OCI-LY1 (cell line): ENCODE measurements around the gene ARHGDIG.
"Not testable (repeated sequence)": the region's sequence is repeated elsewhere in the genome, so short reads cannot be mapped to it uniquely, and the experiment has no call there.

Experiments used
- H2AFZ ChIP-seq: fragments of 200-600 bp; sonication (generic), shearing (Covaris generic); 2 replicates; pipeline ENCODE4 v1.6.0; 2014; ENCODE audit warnings: antibody characterized with exemption, mild to moderate bottlenecking, low read length
- H3F3A ChIP-seq: fragments of 200-600 bp; sonication (generic), shearing (Covaris generic); 2 replicates; pipeline ENCODE4 v1.6.0; 2014; ENCODE audit warnings: mild to moderate bottlenecking, antibody characterized with exemption, low read length, moderate library complexity; ENCODE audit not compliant: insufficient read depth
- H3K27ac ChIP-seq: fragments of 200-600 bp; sonication (generic); 2 replicates; pipeline ENCODE4 v1.5.1; 2014; ENCODE audit warnings: low read length, mixed run types, mild to moderate bottlenecking, low read depth; ENCODE audit not compliant: poor library complexity, severe bottlenecking
- H3K27me3 ChIP-seq: fragments of 200-600 bp; sonication (generic); 2 replicates; pipeline ENCODE4 v1.6.0; 2014; ENCODE audit warnings: antibody characterized with exemption, mild to moderate bottlenecking, low read length, moderate library complexity; ENCODE audit not compliant: insufficient read depth
- H3K36me3 ChIP-seq: fragments of 200-600 bp; sonication (generic); 2 replicates; pipeline ENCODE4 v1.6.1; 2014; ENCODE audit warnings: mild to moderate bottlenecking, antibody characterized with exemption, low read length, moderate library complexity, mixed read lengths; ENCODE audit not compliant: insufficient read depth
- H3K4me1 ChIP-seq: fragments of 200-600 bp; sonication (generic); 2 replicates; pipeline ENCODE4 v1.5.1; 2014; ENCODE audit warnings: mild to moderate bottlenecking, low read length, moderate library complexity; ENCODE audit not compliant: insufficient read depth, severe bottlenecking
- H3K4me2 ChIP-seq: fragments of 200-600 bp; sonication (generic), shearing (Covaris generic); 2 replicates; pipeline ENCODE4 v1.6.1; 2014; ENCODE audit warnings: low read length
- H3K4me3 ChIP-seq: fragments of 200-600 bp; sonication (generic); 2 replicates; pipeline ENCODE4 v1.5.1; 2014; ENCODE audit warnings: low read length, low read depth, mild to moderate bottlenecking, mixed read lengths; ENCODE audit not compliant: poor library complexity, severe bottlenecking
- H3K79me2 ChIP-seq: fragments of 200-600 bp; shearing (Covaris generic); 2 replicates; pipeline ENCODE4 v1.6.1; 2016; ENCODE audit warnings: mixed run types, low read length, mixed read lengths; ENCODE audit not compliant: insufficient read depth
- H3K9ac ChIP-seq: fragments of 200-600 bp; sonication (generic), shearing (Covaris generic); 2 replicates; pipeline ENCODE4 v1.6.1; 2014; ENCODE audit warnings: mild to moderate bottlenecking, low read length, mixed read lengths
- H3K9me2 ChIP-seq: fragments of 200-600 bp; sonication (generic), shearing (Covaris generic); 2 replicates; pipeline ENCODE4 v1.6.1; 2014; ENCODE audit warnings: low read depth, mild to moderate bottlenecking, low read length, mixed read lengths
- H3K9me3 ChIP-seq: fragments of 200-600 bp; shearing (Covaris generic); 2 replicates; pipeline ENCODE4 v1.6.1; 2014; ENCODE audit warnings: low read length, mixed read lengths
- H4K20me1 ChIP-seq: fragments of 200-600 bp; sonication (generic), shearing (Covaris generic); 2 replicates; pipeline ENCODE4 v1.6.0; 2016; ENCODE audit warnings: mild to moderate bottlenecking, low read length; ENCODE audit not compliant: insufficient read depth
- EZH2 ChIP-seq: fragments of 200-600 bp; sonication (generic), shearing (Covaris generic); IDR thresholded peaks from 2 replicates; pipeline ENCODE4 v1.8.0; 2017; ENCODE audit warnings: borderline replicate concordance, mixed run types, mild to moderate bottlenecking, antibody characterized with exemption, low read length, moderate library complexity, mixed read lengths
- TF ChIP-seq, protein P1 (sequence below): fragments of 200-600 bp; sonication (generic), shearing (Covaris generic); IDR thresholded peaks from 2 replicates; pipeline ENCODE4 v1.5.1; 2017; ENCODE audit warnings: mild to moderate bottlenecking, antibody characterized with exemption, low read length, moderate library complexity, mixed read lengths

The ARHGDIG gene

DNA sequence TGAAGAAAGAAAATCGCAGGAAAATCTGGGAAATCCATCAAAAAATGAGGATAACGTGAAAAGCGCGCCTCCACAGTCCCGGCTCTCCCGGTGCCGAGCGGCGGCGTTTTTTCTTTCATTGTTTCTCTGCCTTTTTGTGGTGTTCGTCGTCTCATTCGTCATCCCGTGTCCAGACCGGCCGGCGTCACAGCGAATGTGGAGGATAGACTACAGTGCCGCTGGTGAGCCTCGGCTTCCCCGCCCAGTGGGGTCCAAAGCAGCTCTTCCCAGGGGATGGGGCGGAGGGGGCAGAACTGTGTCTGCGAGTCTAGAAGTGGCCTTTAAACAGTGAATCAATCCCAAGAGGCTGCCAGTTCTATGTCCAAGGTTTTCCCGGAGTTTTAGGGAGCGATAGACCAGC, 25.9 kb upstream of the ARHGDIG start:
- Histone ChIP-seq H3F3A (no peaks in the 10 kb centered on the region; the same call in 1 of the 2 replicates), H3K27ac (no peak overlapping the region), H3K9me2 (no peaks in the 10 kb centered on the region), H3K4me2 (no peak overlapping the region), H2AFZ (no peak overlapping the region), H3K36me3 (peaks cover 33% of the 10 kb centered on the region), H4K20me1 (no peaks in the 10 kb centered on the region), H3K4me1 (peaks cover 13% of the 10 kb centered on the region), H3K9me3 (no peaks in the 10 kb centered on the region), H3K27me3 (no peaks in the 10 kb centered on the region), H3K79me2 (no peaks in the 10 kb centered on the region), H3K4me3 (no peak overlapping the region), H3K9ac (no peak overlapping the region)
- no peak for TF ChIP-seq EZH2
- TF ChIP-seq, protein P1, sequence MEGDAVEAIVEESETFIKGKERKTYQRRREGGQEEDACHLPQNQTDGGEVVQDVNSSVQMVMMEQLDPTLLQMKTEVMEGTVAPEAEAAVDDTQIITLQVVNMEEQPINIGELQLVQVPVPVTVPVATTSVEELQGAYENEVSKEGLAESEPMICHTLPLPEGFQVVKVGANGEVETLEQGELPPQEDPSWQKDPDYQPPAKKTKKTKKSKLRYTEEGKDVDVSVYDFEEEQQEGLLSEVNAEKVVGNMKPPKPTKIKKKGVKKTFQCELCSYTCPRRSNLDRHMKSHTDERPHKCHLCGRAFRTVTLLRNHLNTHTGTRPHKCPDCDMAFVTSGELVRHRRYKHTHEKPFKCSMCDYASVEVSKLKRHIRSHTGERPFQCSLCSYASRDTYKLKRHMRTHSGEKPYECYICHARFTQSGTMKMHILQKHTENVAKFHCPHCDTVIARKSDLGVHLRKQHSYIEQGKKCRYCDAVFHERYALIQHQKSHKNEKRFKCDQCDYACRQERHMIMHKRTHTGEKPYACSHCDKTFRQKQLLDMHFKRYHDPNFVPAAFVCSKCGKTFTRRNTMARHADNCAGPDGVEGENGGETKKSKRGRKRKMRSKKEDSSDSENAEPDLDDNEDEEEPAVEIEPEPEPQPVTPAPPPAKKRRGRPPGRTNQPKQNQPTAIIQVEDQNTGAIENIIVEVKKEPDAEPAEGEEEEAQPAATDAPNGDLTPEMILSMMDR = no peak

DNA sequence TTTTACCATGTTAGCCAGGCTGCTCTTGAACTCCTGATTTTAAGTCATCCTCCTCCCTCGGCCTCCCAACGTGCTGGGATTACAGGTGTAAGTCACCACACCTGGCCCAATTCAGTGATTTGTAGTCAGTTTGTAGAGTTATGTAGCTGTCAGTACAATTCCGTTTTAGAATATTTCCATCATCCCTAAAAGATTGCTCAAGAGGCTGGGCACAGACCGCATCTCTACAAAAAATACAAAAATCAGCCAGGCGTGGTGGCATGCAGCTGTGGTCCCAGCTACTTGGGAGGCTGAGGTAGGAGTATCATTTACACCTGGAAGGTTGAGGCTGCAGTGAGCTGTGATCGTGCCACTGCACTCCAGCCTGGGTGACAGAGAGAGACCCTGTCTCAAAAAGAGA, 25.2 kb upstream of the ARHGDIG start:
- no peak overlapping the region for H3K27ac ChIP-seq
- H3K9ac ChIP-seq = no peak overlapping the region
- H3K27me3 ChIP-seq = no peaks in the 10 kb centered on the region
- H2AFZ ChIP-seq = no peak overlapping the region
- peaks cover 13% of the 10 kb centered on the region for H3K4me1 ChIP-seq
- H4K20me1 ChIP-seq = no peaks in the 10 kb centered on the region
- no peaks in the 10 kb centered on the region for H3K9me2 ChIP-seq
- H3K79me2 ChIP-seq = no peaks in the 10 kb centered on the region
- TF ChIP-seq EZH2 = no peak
- TF ChIP-seq, protein P1 = no peak
- H3K36me3 ChIP-seq = peaks cover 38% of the 10 kb centered on the region
- no peaks in the 10 kb centered on the region for H3K9me3 ChIP-seq
- H3K4me2 ChIP-seq = no peak overlapping the region
- H3K4me3 ChIP-seq = no peak overlapping the region
- H3F3A ChIP-seq = no peaks in the 10 kb centered on the region; the same call in 1 of the 2 replicates

DNA sequence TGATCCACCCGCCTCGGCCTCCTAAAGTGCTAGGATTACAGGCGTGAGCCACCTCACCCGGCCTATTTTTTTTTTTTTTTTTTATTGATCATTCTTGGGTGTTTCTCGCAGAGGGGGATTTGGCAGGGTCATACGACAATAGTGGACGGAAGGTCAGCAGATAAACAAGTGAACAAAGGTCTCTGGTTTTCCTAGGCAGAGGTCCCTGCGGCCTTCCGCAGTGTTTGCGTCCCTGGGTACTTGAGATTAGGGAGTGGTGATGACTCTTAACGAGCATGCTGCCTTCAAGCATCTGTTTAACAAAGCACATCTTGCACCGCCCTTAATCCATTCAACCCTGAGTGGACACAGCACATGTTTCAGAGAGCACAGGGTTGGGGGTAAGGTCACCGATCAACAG, 22.3 kb upstream of the ARHGDIG start:
- not testable (repeated sequence) for H3K9me3 ChIP-seq, H3K27ac ChIP-seq, H3K9ac ChIP-seq, H3K4me3 ChIP-seq, H4K20me1 ChIP-seq, H3K4me2 ChIP-seq, H3K79me2 ChIP-seq, H2AFZ ChIP-seq, H3K4me1 ChIP-seq, H3K27me3 ChIP-seq, H3F3A ChIP-seq, H3K9me2 ChIP-seq
- peaks cover 48% of the 10 kb centered on the region for H3K36me3 ChIP-seq

DNA sequence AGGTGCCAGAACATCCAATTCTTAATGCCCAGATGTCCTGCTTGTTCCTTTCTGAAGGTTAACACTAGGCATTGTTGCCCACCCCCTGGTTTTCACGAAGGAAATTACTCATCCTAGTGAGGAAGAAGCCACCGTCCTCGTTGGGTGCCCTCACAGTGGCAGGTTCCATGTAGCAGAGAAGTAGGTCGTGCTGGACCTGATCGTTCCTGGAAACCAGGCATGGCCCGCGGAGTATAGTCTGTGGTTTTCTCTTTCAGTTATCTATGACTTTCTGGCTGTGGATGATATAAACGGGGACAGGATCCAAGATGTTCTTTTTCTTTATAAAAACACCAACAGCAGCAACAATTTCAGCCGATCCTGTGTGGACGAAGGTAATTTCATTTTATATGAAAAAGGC, 21.2 kb upstream of the ARHGDIG start:
- Histone ChIP-seq H3K27me3 (no peaks in the 10 kb centered on the region), H3K4me1 (no peaks in the 10 kb centered on the region), H3K9me3 (no peaks in the 10 kb centered on the region), H3K36me3 (peaks cover 44% of the 10 kb centered on the region), H3K79me2 (no peaks in the 10 kb centered on the region), H3F3A (no peaks in the 10 kb centered on the region; the same call in 1 of the 2 replicates), H4K20me1 (no peaks in the 10 kb centered on the region), H3K9ac (no peak overlapping the region), H3K9me2 (no peaks in the 10 kb centered on the region), H3K4me3 (no peak overlapping the region), H3K27ac (no peak overlapping the region), H2AFZ (no peak overlapping the region), H3K4me2 (no peak overlapping the region)
- no peak for TF ChIP-seq EZH2
- TF ChIP-seq, protein P1 = no peak
